ENCODE results near the gene ARHGAP30.
"Not testable (repeated sequence)": the region's sequence is repeated elsewhere in the genome, so short reads cannot be mapped to it uniquely, and the experiment has no call there.

Gene ARHGAP30

GRCh38 chr1:161018631-161018930, 51.1 kb downstream of the ARHGAP30 start:
- H3K27ac ChIP-seq, result no peak overlapping the region
- no peak for TF ChIP-seq ZFX (IDR thresholded peaks at IDR 0.05)
- TF ChIP-seq CTCF (conservative IDR thresholded peaks at IDR 0.05), result no peak

- no peak for TF ChIP-seq ZFX (IDR thresholded peaks at IDR 0.05)
- no peak for TF ChIP-seq CTCF (conservative IDR thresholded peaks at IDR 0.05)
- H3K27ac ChIP-seq, result no peak overlapping the region
These were observed 51.7 kb downstream of the ARHGAP30 start for GRCh38 chr1:161017756-161018630.

GRCh38 chr1:161017181-161017580, 52.5 kb downstream of the ARHGAP30 start:
- H3K27ac ChIP-seq, result not testable (repeated sequence)

- not testable (repeated sequence) for H3K27ac ChIP-seq
These were observed 53.0 kb downstream of the ARHGAP30 start for GRCh38 chr1:161016683-161017082.

GRCh38 chr1:161013488-161014230, 56.0 kb downstream of the ARHGAP30 start:
- peak overlapping the region; percentile 52 for H3K27ac ChIP-seq
- TF ChIP-seq CTCF (conservative IDR thresholded peaks at IDR 0.05) (no peak), ZFX (IDR thresholded peaks at IDR 0.05) (no peak)

GRCh38 chr1:161013131-161013487, 56.6 kb downstream of the ARHGAP30 start:
- H3K27ac ChIP-seq, result peak overlapping the region; percentile 52
- no peak for TF ChIP-seq ZFX (IDR thresholded peaks at IDR 0.05)
- TF ChIP-seq CTCF (conservative IDR thresholded peaks at IDR 0.05), result no peak

GRCh38 chr1:161012420-161012819, 57.3 kb downstream of the ARHGAP30 start:
- no peak overlapping the region for H3K27ac ChIP-seq
- no peak for TF ChIP-seq ZFX (IDR thresholded peaks at IDR 0.05)
- TF ChIP-seq CTCF (conservative IDR thresholded peaks at IDR 0.05), result no peak

- TF ChIP-seq ZFX (IDR thresholded peaks at IDR 0.05), result no peak
- no peak for TF ChIP-seq CTCF (conservative IDR thresholded peaks at IDR 0.05)
- H3K27ac ChIP-seq, result no peak overlapping the region
These were observed 60.0 kb downstream of the ARHGAP30 start for GRCh38 chr1:161009602-161010211.
